GM12801 (cell line): Measurements from ENCODE around the gene KRTAP10-9.

Source experiments
- TF ChIP-seq, protein P1 (sequence below): IDR thresholded peaks from one replicate; pipeline ENCODE4 v1.5.1; 2011; ENCODE audit warnings: control low read depth; ENCODE audit not compliant: insufficient read length; ENCODE audit errors: extremely low read depth

KRTAP10-9 gene

DNA sequence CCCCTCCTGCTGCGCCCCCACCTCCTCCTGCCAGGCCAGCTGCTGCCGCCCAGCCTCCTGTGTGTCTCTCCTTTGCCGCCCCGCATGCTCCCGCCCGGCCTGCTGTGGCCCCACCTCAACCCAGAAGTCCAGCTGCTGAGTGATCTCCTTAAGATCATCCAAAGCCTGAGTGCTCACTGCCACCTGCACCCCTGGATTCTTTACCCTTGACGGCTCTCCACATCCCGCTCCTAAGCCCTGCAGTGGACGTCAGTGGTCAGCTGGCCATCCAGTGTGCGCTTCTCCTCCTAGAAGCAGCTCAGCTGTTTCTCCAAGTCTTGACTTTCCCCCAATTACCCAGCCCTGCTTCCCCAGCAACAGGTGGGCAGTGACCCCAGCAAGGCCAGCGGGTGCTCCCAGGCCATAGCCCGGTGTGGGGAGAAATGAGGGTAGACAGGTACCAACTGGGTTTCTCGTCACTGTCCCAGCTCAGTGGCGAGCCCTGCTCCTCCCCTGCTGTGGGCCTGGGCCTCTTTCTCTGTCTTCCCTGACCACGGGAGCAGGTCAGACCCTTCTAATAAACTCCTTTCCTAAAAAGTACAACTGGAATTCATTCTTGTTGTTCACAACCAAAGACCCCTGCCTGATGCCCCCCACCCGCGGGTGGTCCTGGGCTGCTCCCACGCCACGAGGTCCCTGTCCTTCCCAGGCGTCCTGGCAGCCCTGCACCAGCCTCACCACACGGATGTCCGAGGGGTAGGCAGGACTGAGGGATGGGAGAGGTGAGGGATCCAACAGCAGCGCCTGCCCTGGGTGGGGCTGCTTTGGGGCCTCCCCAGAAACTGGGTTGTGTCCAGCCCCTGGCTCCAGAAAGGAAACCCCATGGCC, 25.1 kb upstream of the KRTAP10-9 start:
- TF ChIP-seq, protein P1, sequence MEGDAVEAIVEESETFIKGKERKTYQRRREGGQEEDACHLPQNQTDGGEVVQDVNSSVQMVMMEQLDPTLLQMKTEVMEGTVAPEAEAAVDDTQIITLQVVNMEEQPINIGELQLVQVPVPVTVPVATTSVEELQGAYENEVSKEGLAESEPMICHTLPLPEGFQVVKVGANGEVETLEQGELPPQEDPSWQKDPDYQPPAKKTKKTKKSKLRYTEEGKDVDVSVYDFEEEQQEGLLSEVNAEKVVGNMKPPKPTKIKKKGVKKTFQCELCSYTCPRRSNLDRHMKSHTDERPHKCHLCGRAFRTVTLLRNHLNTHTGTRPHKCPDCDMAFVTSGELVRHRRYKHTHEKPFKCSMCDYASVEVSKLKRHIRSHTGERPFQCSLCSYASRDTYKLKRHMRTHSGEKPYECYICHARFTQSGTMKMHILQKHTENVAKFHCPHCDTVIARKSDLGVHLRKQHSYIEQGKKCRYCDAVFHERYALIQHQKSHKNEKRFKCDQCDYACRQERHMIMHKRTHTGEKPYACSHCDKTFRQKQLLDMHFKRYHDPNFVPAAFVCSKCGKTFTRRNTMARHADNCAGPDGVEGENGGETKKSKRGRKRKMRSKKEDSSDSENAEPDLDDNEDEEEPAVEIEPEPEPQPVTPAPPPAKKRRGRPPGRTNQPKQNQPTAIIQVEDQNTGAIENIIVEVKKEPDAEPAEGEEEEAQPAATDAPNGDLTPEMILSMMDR: no peak

DNA sequence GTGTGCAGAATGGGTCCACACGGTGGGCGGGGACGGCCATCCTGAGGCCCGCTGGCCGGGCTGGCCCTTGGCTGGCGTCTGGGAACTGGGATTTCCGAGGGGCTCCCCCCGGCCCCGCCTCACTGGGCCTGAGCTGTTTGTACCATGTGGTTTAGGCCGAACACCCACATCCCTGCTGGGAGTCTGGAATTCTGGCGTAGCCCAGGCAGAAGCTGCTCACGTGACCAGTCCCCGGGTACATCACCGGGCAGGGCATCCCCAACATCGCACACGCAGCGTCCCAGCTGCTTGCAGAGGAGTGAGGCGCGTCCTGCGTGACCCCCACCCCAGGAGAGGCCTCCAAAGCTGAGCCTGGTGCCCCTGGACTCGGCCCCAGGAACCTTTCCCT, 24.4 kb upstream of the KRTAP10-9 start:
- TF ChIP-seq, protein P1: no peak

DNA sequence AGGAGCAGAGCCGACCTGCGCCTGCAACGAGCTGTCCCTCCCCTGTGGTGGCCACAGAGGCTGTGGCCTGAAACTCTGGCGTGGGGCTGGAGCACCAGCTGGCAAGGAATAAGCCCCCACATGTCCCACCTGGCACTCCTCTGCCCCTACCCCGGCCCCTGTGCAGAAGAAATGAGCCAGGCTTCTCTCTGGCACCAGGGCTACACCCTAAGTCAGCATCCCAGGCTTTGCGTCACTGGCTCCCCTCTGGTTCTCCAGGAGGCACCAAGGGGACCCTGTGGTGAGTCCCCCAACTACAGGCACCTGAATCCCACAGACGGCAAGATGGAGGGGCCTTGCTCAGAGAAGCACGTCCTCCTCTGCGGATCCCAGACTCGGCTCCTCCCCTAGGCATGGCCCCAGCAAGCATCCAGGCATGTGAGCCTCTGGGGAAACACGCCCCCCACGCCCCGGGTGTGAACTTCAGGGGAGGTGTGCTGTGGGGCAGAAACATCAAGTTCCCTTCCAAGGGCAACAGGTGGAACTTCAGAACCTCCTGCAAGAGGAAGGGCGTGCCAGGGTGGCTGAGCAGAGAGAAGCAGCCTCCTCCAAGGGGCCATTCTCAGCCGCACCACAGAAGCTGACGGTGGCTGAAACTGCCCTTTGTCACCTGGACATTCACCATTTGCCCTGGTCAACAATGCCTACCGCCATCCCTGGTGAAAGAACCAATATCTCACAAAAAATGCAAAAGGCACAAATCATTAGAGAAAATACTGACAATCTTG, 23.6 kb upstream of the KRTAP10-9 start:
- TF ChIP-seq, protein P1: no peak

DNA sequence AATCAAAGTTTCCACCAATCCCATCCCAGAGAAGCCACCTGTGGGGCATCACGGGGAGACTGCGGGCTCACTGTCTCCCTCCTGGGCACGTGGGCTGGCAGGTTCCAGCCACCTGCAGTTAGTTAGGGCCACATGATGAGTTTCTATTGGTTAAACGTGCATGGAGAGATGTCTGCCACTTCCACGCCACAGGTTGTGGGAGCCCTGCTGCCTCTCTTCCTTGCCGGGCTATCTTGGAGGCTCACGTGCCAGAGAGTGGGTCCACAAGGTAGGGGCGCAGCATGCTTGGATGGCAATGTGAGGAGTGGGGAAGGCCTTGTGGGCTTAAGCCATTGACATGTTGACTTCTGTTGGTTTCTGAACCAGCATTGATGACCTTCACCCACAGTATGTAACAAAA, 23.0 kb upstream of the KRTAP10-9 start:
- TF ChIP-seq, protein P1: no peak

DNA sequence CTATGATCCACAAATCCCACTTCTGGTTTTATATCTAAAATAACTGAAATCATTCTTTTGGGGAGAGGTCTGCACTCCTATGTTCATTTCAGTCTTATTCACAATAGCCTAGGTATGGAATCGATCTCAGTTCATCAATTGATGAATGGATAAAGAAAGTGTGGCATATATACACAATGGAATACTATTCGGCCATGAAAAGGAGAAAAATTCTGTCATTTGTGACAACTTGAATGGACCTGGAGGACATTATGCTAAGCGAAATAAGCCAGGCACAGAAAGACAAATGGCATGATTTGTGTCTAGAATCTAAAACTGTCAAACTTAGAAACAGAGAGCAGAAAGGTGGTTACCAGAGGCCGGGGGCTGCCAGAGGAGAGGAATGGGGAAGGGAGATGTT, 20.4 kb upstream of the KRTAP10-9 start:
- TF ChIP-seq, protein P1: no peak

- TF ChIP-seq, protein P1: no peak
These were observed 17.7 kb upstream of the KRTAP10-9 start for GRCh38 chr21:44609193-44609592.

DNA sequence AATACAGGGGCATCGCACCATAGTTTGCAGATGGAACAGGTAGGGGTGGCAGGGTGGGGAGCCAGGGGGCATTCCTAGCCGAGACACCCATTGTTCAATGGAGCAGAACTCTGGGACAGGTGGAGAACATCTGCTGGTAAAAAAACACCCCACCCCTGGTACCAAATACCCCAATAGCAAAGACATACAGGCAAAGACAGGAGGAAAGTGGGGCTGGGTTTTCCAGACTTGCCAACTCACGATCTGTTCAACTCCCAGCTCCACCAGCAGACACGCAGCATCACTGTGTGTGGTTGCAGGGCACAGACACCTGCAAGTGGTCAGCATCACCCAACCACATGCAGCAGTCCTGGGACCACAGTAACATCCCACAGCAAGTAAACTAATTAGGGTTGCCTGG, 15.3 kb upstream of the KRTAP10-9 start:
- TF ChIP-seq, protein P1: no peak
